ENCODE measurements around the gene HOXB13.

HOXB13 gene

DNA sequence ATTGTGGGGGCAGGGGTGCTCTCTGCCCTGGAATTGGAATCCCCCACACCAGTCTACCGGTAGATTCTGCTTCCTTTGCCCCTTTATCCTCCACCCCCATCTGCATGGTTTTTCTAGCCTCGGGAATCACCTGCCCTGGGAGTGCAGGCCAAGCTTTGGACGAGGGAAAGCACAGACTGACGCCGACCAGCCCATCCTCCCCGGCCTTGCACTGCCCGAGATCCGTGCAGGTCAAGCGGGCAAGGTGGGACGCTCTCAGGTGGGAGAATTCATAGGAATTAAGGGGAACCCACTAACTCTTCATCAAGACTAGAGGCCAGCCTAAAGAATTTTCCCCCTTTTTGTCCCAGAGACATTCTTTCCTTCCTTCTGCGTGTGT, 9.9 kb upstream of the HOXB13 start:
- TF ChIP-seq, protein P1, sequence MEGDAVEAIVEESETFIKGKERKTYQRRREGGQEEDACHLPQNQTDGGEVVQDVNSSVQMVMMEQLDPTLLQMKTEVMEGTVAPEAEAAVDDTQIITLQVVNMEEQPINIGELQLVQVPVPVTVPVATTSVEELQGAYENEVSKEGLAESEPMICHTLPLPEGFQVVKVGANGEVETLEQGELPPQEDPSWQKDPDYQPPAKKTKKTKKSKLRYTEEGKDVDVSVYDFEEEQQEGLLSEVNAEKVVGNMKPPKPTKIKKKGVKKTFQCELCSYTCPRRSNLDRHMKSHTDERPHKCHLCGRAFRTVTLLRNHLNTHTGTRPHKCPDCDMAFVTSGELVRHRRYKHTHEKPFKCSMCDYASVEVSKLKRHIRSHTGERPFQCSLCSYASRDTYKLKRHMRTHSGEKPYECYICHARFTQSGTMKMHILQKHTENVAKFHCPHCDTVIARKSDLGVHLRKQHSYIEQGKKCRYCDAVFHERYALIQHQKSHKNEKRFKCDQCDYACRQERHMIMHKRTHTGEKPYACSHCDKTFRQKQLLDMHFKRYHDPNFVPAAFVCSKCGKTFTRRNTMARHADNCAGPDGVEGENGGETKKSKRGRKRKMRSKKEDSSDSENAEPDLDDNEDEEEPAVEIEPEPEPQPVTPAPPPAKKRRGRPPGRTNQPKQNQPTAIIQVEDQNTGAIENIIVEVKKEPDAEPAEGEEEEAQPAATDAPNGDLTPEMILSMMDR (conservative IDR thresholded peaks at IDR 0.05; ENCODE audit: low read length) = no peak
- no peak overlapping the region for H3K4me3 ChIP-seq (ENCODE audit: low read length)
- no peak for DNase-seq (ENCODE audit: low read depth)

DNA sequence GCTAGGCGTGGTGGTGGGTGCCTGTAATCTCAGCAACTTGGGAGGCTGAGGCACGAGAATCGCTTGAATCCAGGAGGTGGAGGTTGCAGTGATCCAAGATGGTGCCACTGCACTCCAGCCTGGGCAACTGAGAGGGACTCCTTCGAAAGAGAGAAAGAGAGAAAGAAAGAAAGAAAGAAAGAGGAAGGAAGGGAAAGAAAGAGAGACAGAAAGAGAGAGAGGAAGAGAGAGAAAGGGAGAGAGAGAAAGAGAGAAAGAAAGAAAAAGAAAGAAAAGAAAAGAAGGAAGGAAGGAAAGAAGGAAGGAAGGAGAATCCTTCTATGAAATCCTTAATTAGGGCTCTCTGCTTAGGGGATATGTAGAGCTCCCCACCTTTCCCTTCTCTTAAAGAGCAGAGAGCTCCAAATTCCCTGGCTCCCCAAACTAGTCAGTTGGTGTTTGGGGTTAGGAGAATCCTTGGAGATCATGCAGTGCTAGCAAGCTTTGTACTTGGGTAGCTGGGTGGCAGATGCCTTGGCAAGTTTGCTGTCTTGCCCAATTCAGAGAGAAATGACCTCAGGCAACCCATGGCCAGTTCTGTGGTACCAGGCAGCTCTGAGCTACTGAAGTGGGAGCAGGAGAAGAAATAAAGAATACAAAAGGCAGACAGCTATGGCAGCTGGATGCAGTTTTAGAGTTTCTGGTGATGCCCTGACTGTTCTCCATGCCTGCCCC, 8.9 kb upstream of the HOXB13 start:
- no peak overlapping the region for H3K4me3 ChIP-seq (ENCODE audit: low read length)
- no peak for DNase-seq (ENCODE audit: low read depth)
- TF ChIP-seq, protein P1 (conservative IDR thresholded peaks at IDR 0.05; ENCODE audit: low read length) = no peak

DNA sequence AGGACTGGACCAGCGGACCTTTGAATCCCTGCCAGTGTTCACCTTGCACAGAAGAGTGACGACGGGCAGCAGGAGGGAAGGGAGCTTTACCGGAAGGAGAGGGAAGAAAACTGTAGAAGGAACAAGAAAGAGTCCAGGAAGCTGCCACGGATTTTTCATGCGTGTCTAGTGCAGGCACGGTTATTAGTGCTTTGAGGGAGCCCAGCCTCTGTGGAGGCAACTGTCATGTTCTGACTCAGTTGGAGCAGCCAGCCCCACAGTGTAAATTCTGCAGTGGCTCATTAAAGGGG, 6.5 kb upstream of the HOXB13 start:
- no peak for DNase-seq (ENCODE audit: low read depth)
- H3K4me3 ChIP-seq (ENCODE audit: low read length) = no peak overlapping the region
- TF ChIP-seq, protein P1 (conservative IDR thresholded peaks at IDR 0.05; ENCODE audit: low read length) = no peak

DNA sequence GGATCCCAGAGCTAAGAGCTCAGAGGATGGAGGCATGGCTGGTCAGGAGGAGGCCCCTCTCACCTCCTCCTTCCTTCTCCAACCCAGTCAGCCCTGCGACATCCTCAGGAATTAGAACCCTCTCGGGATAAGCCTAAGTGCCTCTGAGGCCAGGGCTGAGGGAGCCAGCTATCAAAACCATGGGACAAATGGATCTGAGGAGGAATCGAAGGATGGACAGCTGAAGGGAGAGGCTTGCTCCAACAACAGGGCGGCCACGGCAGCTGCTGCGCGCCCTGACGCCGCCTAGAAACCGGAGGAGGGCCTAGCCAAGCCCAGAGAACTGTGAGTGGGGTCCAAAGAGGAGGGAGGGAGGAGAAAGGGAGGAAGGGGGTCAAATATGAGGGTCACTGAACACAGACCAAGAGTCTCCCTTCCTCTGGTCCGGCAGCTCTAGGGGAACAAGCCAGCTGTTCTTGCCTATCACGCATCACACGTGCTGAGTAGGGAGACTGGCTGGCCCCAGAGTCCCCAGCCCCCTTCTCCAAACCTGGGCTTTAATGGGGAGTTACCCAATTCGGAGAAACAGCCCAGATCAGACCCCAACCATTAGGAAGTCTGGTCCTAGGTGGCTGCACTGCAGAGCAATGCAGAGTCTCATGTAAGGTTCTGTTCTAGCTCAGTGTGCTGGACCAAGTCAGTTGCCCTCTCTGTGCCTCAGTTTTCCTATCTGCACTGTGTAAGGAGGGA, 5.9 kb upstream of the HOXB13 start:
- TF ChIP-seq, protein P1 (conservative IDR thresholded peaks at IDR 0.05; ENCODE audit: low read length) = no peak
- H3K4me3 ChIP-seq (ENCODE audit: low read length) = no peak overlapping the region
- no peak for DNase-seq (ENCODE audit: low read depth)

DNA sequence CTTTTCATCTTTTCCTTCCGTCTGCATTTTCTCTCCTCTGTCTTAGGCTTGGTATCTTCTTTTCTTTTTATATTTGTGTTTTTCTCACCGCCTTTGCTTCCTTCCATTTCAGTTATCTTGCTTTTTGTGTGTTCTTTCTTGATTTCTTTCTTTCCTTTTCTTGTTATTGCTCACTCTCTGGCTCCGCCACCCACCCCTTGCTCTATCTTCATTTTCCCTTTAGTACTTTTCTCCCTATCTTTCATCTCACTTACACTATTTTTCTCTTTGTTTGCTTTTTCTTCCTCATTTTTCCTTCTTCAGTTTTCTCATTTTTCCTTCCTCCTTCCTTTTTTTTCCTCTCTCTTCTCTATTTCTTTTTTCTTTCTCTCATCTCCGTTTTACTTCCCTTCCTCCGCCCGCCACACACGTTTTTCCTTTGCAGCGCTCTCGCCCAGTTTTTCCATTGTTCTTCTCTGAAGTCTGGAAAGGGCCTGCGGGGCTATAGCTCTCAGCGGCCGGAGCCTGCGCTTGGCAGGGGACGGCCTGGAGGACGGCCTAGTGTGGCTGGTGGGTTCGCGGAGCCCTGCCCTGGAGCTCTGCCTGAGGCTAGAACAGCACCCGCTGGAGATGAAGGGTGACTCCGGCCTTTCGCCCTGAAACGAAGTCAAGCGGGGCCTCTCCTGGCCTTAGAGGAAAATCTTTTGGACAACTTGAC, 5.2 kb upstream of the HOXB13 start:
- no peak overlapping the region for H3K4me3 ChIP-seq (ENCODE audit: low read length)
- no peak for DNase-seq (ENCODE audit: low read depth)
- TF ChIP-seq, protein P1 (conservative IDR thresholded peaks at IDR 0.05; ENCODE audit: low read length) = no peak

DNA sequence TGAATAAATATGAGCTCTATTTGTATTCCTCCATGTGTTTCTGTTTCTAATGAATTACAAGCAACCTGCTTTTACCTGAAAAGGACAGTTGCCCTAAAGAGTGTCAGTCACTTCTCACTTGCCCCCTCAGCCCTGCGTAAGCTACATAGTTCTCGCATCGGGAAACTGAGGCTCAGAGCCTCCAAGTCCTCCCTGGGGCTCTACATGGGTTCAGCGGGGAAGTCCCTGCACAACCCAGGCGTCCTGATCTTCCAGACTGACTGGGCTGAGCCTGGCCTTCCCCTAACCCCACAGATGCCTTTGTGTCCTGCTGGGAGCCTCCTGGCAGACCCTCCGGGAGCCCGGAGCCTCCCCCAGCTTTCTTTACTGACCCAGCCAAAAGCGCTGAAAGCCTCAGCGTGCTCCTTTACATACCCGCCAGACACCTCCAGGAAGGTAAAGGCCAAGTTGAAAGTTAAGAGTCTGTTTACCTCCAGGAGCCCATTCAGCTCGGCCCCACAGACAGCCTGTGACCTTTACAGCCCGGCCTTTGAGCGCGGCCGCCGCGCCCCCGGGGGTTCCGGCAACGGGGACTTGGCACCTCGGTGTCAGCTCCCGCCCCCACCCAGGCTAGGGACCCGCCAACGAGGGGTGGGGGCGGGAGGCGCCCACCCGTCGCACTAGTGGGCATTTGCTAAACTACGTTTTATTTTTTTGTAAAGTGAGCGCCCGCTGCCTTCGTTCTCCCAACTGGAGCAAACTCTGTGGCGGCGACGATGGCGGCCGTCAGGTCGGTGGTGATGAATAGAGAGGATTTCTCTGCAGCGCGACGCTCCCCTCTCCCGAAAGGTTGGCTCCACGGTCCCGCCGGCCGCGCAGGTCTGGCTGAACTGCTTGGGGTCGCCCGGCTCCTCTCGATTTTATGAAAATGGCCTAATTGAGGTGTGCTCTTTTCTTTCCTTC, 4.4 kb upstream of the HOXB13 start:
- no peak overlapping the region for H3K4me3 ChIP-seq (ENCODE audit: low read length)
- no peak for DNase-seq (ENCODE audit: low read depth)
- TF ChIP-seq, protein P1 (conservative IDR thresholded peaks at IDR 0.05; ENCODE audit: low read length) = no peak

All from AG10803 (cell line).